Breast epithelium (tissue), 4 donors: Measurements from ENCODE around the gene ART4. TPM values are rescaled to one million over a fixed set of nuclear protein-coding genes. Genes with fewer than 3 reads are reported as not detected.
A peak's percentile ranks its signal among the peaks of the same experiment; 100 is the strongest.

Experiments used
- DNase-seq, 2 donors: peaks; one replicate each; pipeline ENCODE4 v3.0.0-alpha.2; 2019; ENCODE audit warnings: low spot score in 2 of 2
- H3K27ac ChIP-seq, 2 donors: fragments of 200-600 bp; sonication (generic) in 1 of 2; one replicate each; pipeline ENCODE4 v1.5.1; 2016 to 2019; ENCODE audit warnings: mild to moderate bottlenecking in 1 of 2
- H3K27me3 ChIP-seq, 2 donors: fragments of 200-600 bp; sonication (generic) in 1 of 2; one replicate each; pipeline versions ENCODE4 v1.5.1 to v1.6.0; 2017 to 2019; ENCODE audit warnings: control low read depth in 1 of 2, mild to moderate bottlenecking in 1 of 2
- H3K36me3 ChIP-seq: fragments of 200-600 bp; one replicate; pipeline ENCODE4 v1.5.1; 2019
- H3K4me1 ChIP-seq, 2 donors: fragments of 200-600 bp; sonication (generic); one replicate each; pipeline ENCODE4 v1.5.1; 2016 to 2019; ENCODE audit warnings: control low read depth in 1 of 2
- H3K4me3 ChIP-seq, 3 donors: fragments of 200-600 bp; sonication (generic); 1 replicate in 2 of 3; 2 replicates in 1 of 3; pipeline ENCODE4 v1.5.1; 2016 to 2019; ENCODE audit warnings: mild to moderate bottlenecking in 3 of 3, moderate library complexity in 2 of 3
- H3K9me3 ChIP-seq, 2 donors: fragments of 200-600 bp; sonication (generic) in 1 of 2; one replicate each; pipeline ENCODE4 v1.5.1; 2016 to 2019; ENCODE audit warnings: control low read depth in 1 of 2
- CTCF ChIP-seq, 3 donors: fragments of 450-650 bp; IDR thresholded peaks; one replicate each; pipeline ENCODE4 v1.5.1; 2016 to 2017; ENCODE audit warnings: antibody characterized with exemption in 3 of 3, mild to moderate bottlenecking in 3 of 3, moderate library complexity in 3 of 3
- POLR2A ChIP-seq: fragments of 450-650 bp; IDR thresholded peaks from one replicate; pipeline ENCODE4 v1.6.1; 2016; ENCODE audit warnings: antibody characterized with exemption, mild to moderate bottlenecking, moderate library complexity
- POLR2AphosphoS5 ChIP-seq, 3 donors: sonication (generic); formaldehyde crosslinking; IDR thresholded peaks; one replicate each; pipeline ENCODE4 v1.6.1; 2017; ENCODE audit warnings: antibody characterized with exemption in 3 of 3
- intact Hi-C: fragments of 100-400 bp; cut with DNase I; formaldehyde crosslinking; loops from one replicate; pipeline ENCODE4 v1.15.1; 2023; ENCODE audit warnings: low total_unique reads
- total RNA-seq, 3 donors: library from RNA; depleted of rRNA; stranded (reverse); fragments of >200 nt; gene quantifications; one replicate each; pipeline ENCODE4 v1.1.0, GENCODE V29; 2016

ART4 gene
- total RNA-seq, 3 donors from 2014 or later, result 0.48 to 1.6 (median 1.0) TPM

GRCh38 chr12:14854586-14855183 lies 11.4 kb upstream of the ART4 start:
- H3K9me3 ChIP-seq, result no peaks in the 10 kb centered on the region
- peak overlapping the region in 1 of 2 donors; percentile 71 for H3K27ac ChIP-seq
- no peaks in the 10 kb centered on the region for H3K27me3 ChIP-seq
- no peaks in the 10 kb centered on the region for H3K36me3 ChIP-seq
- intact Hi-C loops, result no loop called here
- no peak for DNase-seq
- H3K4me3 ChIP-seq, result no peak overlapping the region
- no peaks in the 10 kb centered on the region for H3K4me1 ChIP-seq
- TF ChIP-seq CTCF (IDR thresholded peaks at IDR 0.05), result no peak
- no peak for TF ChIP-seq POLR2AphosphoS5 (IDR thresholded peaks at IDR 0.05)
- TF ChIP-seq POLR2A, result no peak

- no peaks in the 10 kb centered on the region for H3K9me3 ChIP-seq
- no peak overlapping the region for H3K27ac ChIP-seq
- H3K27me3 ChIP-seq, result no peaks in the 10 kb centered on the region
- TF ChIP-seq CTCF (IDR thresholded peaks at IDR 0.05) (no peak), POLR2A (no peak), POLR2AphosphoS5 (IDR thresholded peaks at IDR 0.05) (no peak)
- H3K4me3 ChIP-seq, result no peak overlapping the region
- no peaks in the 10 kb centered on the region for H3K4me1 ChIP-seq
- no peak for DNase-seq
- intact Hi-C loops, result no loop called here
- H3K36me3 ChIP-seq, result no peaks in the 10 kb centered on the region
These were observed 10.6 kb upstream of the ART4 start for GRCh38 chr12:14853961-14854360.

- Histone ChIP-seq H3K27ac (no peak overlapping the region), H3K4me1 (no peaks in the 10 kb centered on the region), H3K9me3 (no peaks in the 10 kb centered on the region), H3K27me3 (no peaks in the 10 kb centered on the region), H3K4me3 (no peak overlapping the region), H3K36me3 (no peaks in the 10 kb centered on the region)
- intact Hi-C loops, result no loop called here
- DNase-seq, result no peak
- TF ChIP-seq POLR2AphosphoS5 (IDR thresholded peaks at IDR 0.05), result no peak
- no peak for TF ChIP-seq CTCF (IDR thresholded peaks at IDR 0.05)
- TF ChIP-seq POLR2A, result no peak
These were observed 9.6 kb upstream of the ART4 start for GRCh38 chr12:14852880-14853279.

- intact Hi-C loops, result no loop called here
- H3K4me3 ChIP-seq, result no peak overlapping the region
- H3K4me1 ChIP-seq, result peaks cover 0 to under 1% of the 10 kb centered on the region in 2 donors
- no peaks in the 10 kb centered on the region for H3K9me3 ChIP-seq
- TF ChIP-seq POLR2A (no peak), CTCF (IDR thresholded peaks at IDR 0.05) (no peak), POLR2AphosphoS5 (IDR thresholded peaks at IDR 0.05) (no peak)
- H3K27ac ChIP-seq, result peak overlapping the region; percentile 39 to 62
- H3K36me3 ChIP-seq, result no peaks in the 10 kb centered on the region
- DNase-seq, result no peak
- H3K27me3 ChIP-seq, result no peaks in the 10 kb centered on the region
These were observed 7.8 kb upstream of the ART4 start for GRCh38 chr12:14850929-14851663.

- intact Hi-C loops, result no loop called here
- H3K36me3 ChIP-seq, result no peaks in the 10 kb centered on the region
- peaks cover 0 to 6% of the 10 kb centered on the region in 2 donors for H3K4me1 ChIP-seq
- TF ChIP-seq POLR2AphosphoS5 (IDR thresholded peaks at IDR 0.05) (peak in 1 of 3 donors; percentile 33), POLR2A (no peak), CTCF (IDR thresholded peaks at IDR 0.05) (no peak)
- no peaks in the 10 kb centered on the region for H3K9me3 ChIP-seq
- H3K27ac ChIP-seq, result peak overlapping the region; percentile 27 to 62
- no peaks in the 10 kb centered on the region for H3K27me3 ChIP-seq
- no peak overlapping the region for H3K4me3 ChIP-seq
- DNase-seq, result no peak
These were observed 6.3 kb upstream of the ART4 start for GRCh38 chr12:14849661-14850060.
